Smooth muscle cell (in vitro differentiated cells): ENCODE data around the gene GRID1. TPM values are rescaled to one million over a fixed set of nuclear protein-coding genes. Genes with fewer than 3 reads are reported as not detected.

ENCODE experiments used
- DNase-seq: peaks from one replicate; lab custom pipeline; 2025; ENCODE audit not compliant: unreplicated experiment; lab: John Stamatoyannopoulos, UW
- H2AFZ ChIP-seq: fragments of 200-600 bp; sonication (generic); 2 replicates; pipeline ENCODE4 v1.6.0; 2016; ENCODE audit warnings: antibody characterized with exemption, low read depth, mild to moderate bottlenecking
- H3F3A ChIP-seq: fragments of 200-600 bp; sonication (generic); 2 replicates; pipeline ENCODE4 v1.6.0; 2017; ENCODE audit warnings: antibody characterized with exemption, low read depth
- H3K27ac ChIP-seq: fragments of 200-600 bp; sonication (generic); 2 replicates; pipeline ENCODE4 v1.5.1; 2016; ENCODE audit warnings: low read depth, mild to moderate bottlenecking
- H3K27me3 ChIP-seq: fragments of 200-600 bp; sonication (generic); 2 replicates; pipeline ENCODE4 v1.6.1; 2016; ENCODE audit warnings: low read depth, mild to moderate bottlenecking
- H3K36me3 ChIP-seq: fragments of 200-600 bp; sonication (generic); 2 replicates; pipeline ENCODE4 v1.5.1; 2016; ENCODE audit warnings: low read depth
- H3K4me1 ChIP-seq: fragments of 200-600 bp; sonication (generic); 2 replicates; pipeline ENCODE4 v1.5.1; 2016; ENCODE audit warnings: low read depth
- H3K4me2 ChIP-seq: fragments of 200-600 bp; sonication (generic); 2 replicates; pipeline ENCODE4 v1.6.0; 2016; ENCODE audit warnings: mild to moderate bottlenecking
- H3K4me3 ChIP-seq: fragments of 200-600 bp; sonication (generic); 2 replicates; pipeline ENCODE4 v1.5.1; 2016; ENCODE audit warnings: mild to moderate bottlenecking
- H3K79me2 ChIP-seq: fragments of 200-600 bp; sonication (generic); 2 replicates; pipeline ENCODE4 v1.6.0; 2016; ENCODE audit warnings: low read depth, mild to moderate bottlenecking
- H3K9ac ChIP-seq: fragments of 200-600 bp; sonication (generic); 2 replicates; pipeline ENCODE4 v1.6.0; 2016; ENCODE audit warnings: low read depth
- H3K9me3 ChIP-seq: fragments of 200-600 bp; sonication (generic); replicated peaks from 2 replicates; pipeline ENCODE4 v1.5.1; 2016; ENCODE audit warnings: low read depth
- H4K20me1 ChIP-seq: fragments of 200-600 bp; sonication (generic); 2 replicates; pipeline ENCODE4 v1.6.0; 2016; ENCODE audit warnings: low read depth
- WGBS: methylation state at CpG from one replicate; pipeline ENCODE4 v1.1.7; 2016; ENCODE audit warnings: low lambda C conversion rate; 5-methylcytosine and 5-hydroxymethylcytosine counted together
- polyA plus RNA-seq: library from polyadenylated mRNA; unstranded; fragments of >200 nt; fragmentation: Nextera tagmentation; extraction: Ambion mirVana; gene quantifications from 2 replicates; pipeline ENCODE4 v1.2.1, GENCODE V29; 2016
- total RNA-seq: library from RNA; depleted of rRNA; stranded (reverse); fragments of >200 nt; gene quantifications from 2 replicates; pipeline ENCODE4 v1.2.3, GENCODE V29; 2014
- TF ChIP-seq, protein P1 (sequence below): fragments of 200-600 bp; sonication (generic); IDR thresholded peaks from 2 replicates; pipeline ENCODE4 v1.5.1; 2017; ENCODE audit warnings: borderline replicate concordance, mild to moderate bottlenecking, antibody characterized with exemption; ENCODE audit not compliant: insufficient read depth, poor library complexity, severe bottlenecking

The GRID1 gene
- total and polyA plus RNA-seq, 2 experiments from 2014 or later: 4.4 to 7.4 TPM

DNA sequence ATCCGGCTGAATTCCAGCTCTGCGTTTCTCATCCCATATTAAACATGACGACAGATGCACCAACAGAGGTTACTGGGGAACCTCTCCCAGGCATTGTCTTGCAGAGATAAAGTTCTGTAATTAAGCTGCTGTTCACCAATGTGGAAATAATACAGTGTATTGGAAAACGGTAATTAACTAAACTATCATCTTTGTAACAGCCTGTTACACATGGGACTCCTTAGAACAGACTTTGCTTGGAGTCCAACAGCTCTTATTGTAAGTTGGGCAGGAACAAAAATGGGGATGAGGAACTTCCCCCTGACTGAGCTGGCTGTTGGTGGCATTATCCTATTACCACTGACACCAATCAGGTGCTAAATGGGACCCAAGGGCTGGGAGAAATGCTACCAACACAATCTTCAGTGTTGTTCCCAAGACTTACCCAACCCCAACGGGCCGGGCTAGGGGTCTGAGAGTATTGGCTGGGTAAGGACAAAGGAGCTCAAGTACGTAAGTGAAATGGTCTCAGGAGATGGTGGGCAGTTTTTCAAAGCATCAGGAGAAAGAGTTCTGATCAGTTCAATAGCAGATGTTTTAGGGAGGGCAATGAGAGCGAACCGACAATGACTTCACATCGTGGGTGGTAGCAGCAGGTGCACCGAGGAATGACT lies 759.4 kb downstream of the GRID1 start:
- no peaks in the 10 kb centered on the region for H3F3A ChIP-seq
- no peaks in the 10 kb centered on the region for H3K36me3 ChIP-seq
- H3K4me1 ChIP-seq: no peaks in the 10 kb centered on the region
- no peaks in the 10 kb centered on the region for H4K20me1 ChIP-seq
- no peak overlapping the region for H3K4me2 ChIP-seq
- DNase-seq: no peak
- no peaks in the 10 kb centered on the region for H3K79me2 ChIP-seq
- H3K9me3 ChIP-seq: no peaks in the 10 kb centered on the region
- H3K4me3 ChIP-seq: no peak overlapping the region
- TF ChIP-seq, protein P1, sequence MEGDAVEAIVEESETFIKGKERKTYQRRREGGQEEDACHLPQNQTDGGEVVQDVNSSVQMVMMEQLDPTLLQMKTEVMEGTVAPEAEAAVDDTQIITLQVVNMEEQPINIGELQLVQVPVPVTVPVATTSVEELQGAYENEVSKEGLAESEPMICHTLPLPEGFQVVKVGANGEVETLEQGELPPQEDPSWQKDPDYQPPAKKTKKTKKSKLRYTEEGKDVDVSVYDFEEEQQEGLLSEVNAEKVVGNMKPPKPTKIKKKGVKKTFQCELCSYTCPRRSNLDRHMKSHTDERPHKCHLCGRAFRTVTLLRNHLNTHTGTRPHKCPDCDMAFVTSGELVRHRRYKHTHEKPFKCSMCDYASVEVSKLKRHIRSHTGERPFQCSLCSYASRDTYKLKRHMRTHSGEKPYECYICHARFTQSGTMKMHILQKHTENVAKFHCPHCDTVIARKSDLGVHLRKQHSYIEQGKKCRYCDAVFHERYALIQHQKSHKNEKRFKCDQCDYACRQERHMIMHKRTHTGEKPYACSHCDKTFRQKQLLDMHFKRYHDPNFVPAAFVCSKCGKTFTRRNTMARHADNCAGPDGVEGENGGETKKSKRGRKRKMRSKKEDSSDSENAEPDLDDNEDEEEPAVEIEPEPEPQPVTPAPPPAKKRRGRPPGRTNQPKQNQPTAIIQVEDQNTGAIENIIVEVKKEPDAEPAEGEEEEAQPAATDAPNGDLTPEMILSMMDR: no peak
- 94% methylated on average over 11 of the region's 11 CpGs for WGBS
- no peak overlapping the region for H2AFZ ChIP-seq
- H3K27me3 ChIP-seq: no peaks in the 10 kb centered on the region
- H3K9ac ChIP-seq: no peak overlapping the region
- no peak overlapping the region for H3K27ac ChIP-seq

DNA sequence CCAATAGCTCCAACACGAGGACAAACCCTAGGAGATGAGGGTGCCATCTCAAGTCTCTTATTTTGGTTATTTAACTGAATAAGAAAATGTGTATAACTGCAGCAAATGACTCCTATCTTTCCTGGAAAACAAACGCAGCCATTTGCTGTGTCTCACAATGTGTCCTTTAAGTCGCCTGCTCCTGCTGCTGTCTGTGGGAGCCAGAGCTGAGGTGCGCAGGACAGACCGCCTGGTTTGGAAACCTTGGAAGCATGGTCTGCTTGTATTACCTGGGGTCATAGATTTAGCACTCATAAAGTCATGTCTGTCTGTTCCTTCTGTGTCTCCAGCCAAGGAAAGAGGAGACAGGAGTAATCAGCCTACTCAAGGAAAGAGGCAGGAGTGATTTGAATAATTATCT lies 760.2 kb downstream of the GRID1 start:
- WGBS: 93% methylated on average over 5 of the region's 5 CpGs

DNA sequence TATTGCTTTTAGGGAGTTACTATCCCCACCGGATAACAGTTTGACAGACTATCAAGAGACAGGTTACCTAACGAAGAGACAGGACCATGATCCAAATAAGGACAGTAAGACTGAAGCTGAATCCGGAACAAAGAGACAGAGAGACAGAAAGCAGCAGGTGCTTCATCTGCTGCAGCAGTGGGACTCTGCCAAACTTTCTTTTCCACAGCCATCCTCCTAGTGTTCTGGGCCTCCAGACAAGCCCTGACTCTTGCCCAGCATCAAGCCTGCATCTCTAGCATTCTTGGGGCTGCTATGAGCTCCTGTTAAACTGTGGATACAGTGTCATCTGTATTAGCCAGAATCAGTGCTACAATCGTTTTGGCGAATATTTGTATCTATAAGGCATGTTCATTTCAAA lies 761.7 kb downstream of the GRID1 start:
- H3K4me1 ChIP-seq: no peaks in the 10 kb centered on the region
- no peaks in the 10 kb centered on the region for H4K20me1 ChIP-seq
- no peak overlapping the region for H3K4me2 ChIP-seq
- WGBS: 95% methylated on average over 5 of the region's 5 CpGs
- H3K79me2 ChIP-seq: no peaks in the 10 kb centered on the region
- no peaks in the 10 kb centered on the region for H3F3A ChIP-seq
- no peak for DNase-seq
- no peak overlapping the region for H2AFZ ChIP-seq
- no peaks in the 10 kb centered on the region for H3K27me3 ChIP-seq
- H3K9ac ChIP-seq: no peak overlapping the region
- TF ChIP-seq, protein P1: no peak
- H3K36me3 ChIP-seq: no peaks in the 10 kb centered on the region
- H3K9me3 ChIP-seq: no peaks in the 10 kb centered on the region
- no peak overlapping the region for H3K27ac ChIP-seq
- H3K4me3 ChIP-seq: no peak overlapping the region

More for the DNA sequence above, 760.2 kb downstream of the GRID1 start:
- TF ChIP-seq, protein P1: no peak
- no peaks in the 10 kb centered on the region for H4K20me1 ChIP-seq
- H2AFZ ChIP-seq: no peak overlapping the region
- no peak overlapping the region for H3K4me3 ChIP-seq
- no peak overlapping the region for H3K27ac ChIP-seq
- H3K4me1 ChIP-seq: no peaks in the 10 kb centered on the region
- H3K27me3 ChIP-seq: no peaks in the 10 kb centered on the region
- H3K9ac ChIP-seq: no peak overlapping the region
- no peaks in the 10 kb centered on the region for H3K79me2 ChIP-seq
- no peaks in the 10 kb centered on the region for H3F3A ChIP-seq
- no peak overlapping the region for H3K4me2 ChIP-seq
- no peaks in the 10 kb centered on the region for H3K36me3 ChIP-seq
- no peaks in the 10 kb centered on the region for H3K9me3 ChIP-seq
- no peak for DNase-seq

DNA sequence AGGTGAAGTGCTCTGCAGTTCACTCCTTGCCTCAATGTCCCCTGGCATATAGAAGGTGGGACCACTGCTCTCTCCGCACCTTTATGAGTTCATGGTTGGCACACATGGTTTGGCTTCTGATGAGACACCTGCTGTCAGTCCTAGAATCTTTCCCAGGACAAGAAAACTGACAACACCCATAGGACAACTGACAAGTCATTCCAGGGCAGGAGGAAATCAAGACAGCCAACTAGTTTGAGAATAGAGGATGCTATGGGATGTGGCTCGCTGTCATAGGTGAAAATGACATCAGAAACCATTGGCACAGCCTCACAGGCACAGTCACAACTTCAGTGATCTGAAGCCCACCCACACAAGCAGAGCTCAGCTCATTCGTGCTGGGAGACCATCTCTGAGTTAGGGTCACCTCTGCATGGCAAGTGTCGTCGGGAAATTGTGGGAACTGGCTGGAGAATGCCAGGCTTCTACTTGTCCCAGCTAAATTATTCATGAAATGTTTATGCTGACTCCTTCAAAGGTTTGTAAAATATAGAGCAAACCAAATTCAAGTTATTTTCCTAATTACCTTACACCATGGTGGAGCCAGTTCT lies 762.4 kb downstream of the GRID1 start:
- H4K20me1 ChIP-seq: no peaks in the 10 kb centered on the region
- TF ChIP-seq, protein P1: no peak
- 88% methylated on average over 5 of the region's 5 CpGs for WGBS
- H3K9me3 ChIP-seq: no peaks in the 10 kb centered on the region
- no peak overlapping the region for H3K27ac ChIP-seq
- no peak for DNase-seq
- no peaks in the 10 kb centered on the region for H3K36me3 ChIP-seq
- no peaks in the 10 kb centered on the region for H3K79me2 ChIP-seq
- H3K27me3 ChIP-seq: no peaks in the 10 kb centered on the region
- no peaks in the 10 kb centered on the region for H3F3A ChIP-seq
- no peak overlapping the region for H3K4me2 ChIP-seq
- no peaks in the 10 kb centered on the region for H3K4me1 ChIP-seq
- no peak overlapping the region for H3K9ac ChIP-seq
- no peak overlapping the region for H3K4me3 ChIP-seq
- H2AFZ ChIP-seq: no peak overlapping the region
